Panc1 (cell line): ENCODE results near the gene DNASE1L1.

Source experiments
- TCF7L2 ChIP-seq: IDR thresholded peaks from 2 replicates; pipeline ENCODE4 v1.6.1; 2011; ENCODE audit warnings: mild to moderate bottlenecking, low read depth, low read length, inconsistent platforms
- TF ChIP-seq, protein P1 (sequence below): fragments of 450-650 bp; IDR thresholded peaks from 2 replicates; pipeline ENCODE4 v1.5.1; 2017; ENCODE audit warnings: mild to moderate bottlenecking

DNA sequence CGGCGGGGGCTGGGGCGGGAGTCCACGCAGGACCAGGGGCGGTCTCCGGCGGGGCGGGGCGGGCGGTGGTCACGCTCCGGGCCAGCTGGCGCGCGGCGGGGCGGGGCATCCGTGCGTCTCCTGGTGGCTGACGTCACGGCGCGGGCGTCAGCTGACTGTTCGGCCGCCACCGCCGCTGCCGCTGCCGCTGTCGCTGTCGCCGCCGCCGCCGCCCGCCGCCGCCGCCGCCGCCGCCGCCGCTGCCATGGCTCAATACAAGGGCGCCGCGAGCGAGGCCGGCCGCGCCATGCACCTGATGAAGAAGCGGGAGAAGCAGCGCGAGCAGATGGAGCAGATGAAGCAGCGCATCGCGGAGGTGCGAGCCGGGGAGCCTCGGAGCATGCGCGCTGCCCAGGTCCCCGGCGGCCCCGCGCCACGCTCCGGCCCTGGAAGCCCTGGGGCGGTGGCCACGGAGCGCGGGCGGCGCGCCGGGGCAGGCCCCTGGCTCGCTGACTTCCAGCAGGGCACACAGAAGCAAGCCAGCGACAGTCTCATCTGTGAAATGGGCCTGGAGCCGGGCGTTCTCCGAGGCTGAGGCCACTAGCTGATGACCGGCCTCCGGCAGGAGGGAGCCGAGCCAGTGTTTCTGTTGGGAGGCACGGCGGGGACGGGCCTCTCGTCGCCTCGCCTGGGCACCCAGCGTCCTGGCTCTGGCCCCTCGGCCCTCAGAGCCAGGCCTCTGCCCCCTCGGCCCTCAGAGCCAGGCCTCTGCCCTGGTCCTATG lies 35.1 kb upstream of the DNASE1L1 start, which contains the start of gene FAM50A:
- TF ChIP-seq, protein P1, sequence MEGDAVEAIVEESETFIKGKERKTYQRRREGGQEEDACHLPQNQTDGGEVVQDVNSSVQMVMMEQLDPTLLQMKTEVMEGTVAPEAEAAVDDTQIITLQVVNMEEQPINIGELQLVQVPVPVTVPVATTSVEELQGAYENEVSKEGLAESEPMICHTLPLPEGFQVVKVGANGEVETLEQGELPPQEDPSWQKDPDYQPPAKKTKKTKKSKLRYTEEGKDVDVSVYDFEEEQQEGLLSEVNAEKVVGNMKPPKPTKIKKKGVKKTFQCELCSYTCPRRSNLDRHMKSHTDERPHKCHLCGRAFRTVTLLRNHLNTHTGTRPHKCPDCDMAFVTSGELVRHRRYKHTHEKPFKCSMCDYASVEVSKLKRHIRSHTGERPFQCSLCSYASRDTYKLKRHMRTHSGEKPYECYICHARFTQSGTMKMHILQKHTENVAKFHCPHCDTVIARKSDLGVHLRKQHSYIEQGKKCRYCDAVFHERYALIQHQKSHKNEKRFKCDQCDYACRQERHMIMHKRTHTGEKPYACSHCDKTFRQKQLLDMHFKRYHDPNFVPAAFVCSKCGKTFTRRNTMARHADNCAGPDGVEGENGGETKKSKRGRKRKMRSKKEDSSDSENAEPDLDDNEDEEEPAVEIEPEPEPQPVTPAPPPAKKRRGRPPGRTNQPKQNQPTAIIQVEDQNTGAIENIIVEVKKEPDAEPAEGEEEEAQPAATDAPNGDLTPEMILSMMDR = no peak
- TF ChIP-seq TCF7L2 = no peak
